Measurements from ENCODE around the gene PLAAT3. TPM values are rescaled to one million over a fixed set of nuclear protein-coding genes. Genes with fewer than 3 reads are reported as not detected.
"Not testable (repeated sequence)": the region's sequence is repeated elsewhere in the genome, so short reads cannot be mapped to it uniquely, and the experiment has no call there.

Gene PLAAT3
- total RNA-seq, 1 donor from 2014 or later = 65.4 TPM

DNA sequence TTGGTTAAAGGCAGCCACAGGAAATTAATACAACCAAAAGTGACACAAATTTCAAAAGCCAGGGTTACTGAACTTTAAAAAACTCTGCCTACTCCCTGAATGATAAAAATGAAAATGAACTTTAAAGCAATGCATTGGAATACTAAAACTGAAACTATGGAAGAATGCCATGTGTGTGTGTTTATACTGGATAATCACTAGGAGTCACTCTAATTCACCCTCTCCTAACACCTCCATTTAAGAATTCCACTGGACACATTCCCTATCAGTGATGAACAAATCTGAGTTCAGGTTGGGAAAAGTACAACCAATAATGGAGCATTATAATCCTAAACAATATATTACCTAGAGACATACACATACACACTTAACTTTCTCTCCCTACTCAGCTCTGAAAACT lies 27.5 kb upstream of the PLAAT3 start:
- H3K27me3 Mint-ChIP-seq = no peaks in the 10 kb centered on the region
- H3K27ac Mint-ChIP-seq = no peak overlapping the region
- TF ChIP-seq, protein P1, sequence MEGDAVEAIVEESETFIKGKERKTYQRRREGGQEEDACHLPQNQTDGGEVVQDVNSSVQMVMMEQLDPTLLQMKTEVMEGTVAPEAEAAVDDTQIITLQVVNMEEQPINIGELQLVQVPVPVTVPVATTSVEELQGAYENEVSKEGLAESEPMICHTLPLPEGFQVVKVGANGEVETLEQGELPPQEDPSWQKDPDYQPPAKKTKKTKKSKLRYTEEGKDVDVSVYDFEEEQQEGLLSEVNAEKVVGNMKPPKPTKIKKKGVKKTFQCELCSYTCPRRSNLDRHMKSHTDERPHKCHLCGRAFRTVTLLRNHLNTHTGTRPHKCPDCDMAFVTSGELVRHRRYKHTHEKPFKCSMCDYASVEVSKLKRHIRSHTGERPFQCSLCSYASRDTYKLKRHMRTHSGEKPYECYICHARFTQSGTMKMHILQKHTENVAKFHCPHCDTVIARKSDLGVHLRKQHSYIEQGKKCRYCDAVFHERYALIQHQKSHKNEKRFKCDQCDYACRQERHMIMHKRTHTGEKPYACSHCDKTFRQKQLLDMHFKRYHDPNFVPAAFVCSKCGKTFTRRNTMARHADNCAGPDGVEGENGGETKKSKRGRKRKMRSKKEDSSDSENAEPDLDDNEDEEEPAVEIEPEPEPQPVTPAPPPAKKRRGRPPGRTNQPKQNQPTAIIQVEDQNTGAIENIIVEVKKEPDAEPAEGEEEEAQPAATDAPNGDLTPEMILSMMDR (conservative IDR thresholded peaks at IDR 0.05) = no peak
- DNase-seq (ENCODE audit: extremely low spot score, unreplicated experiment) = no peak
- H3K36me3 Mint-ChIP-seq = peaks cover 27% of the 10 kb centered on the region
- H3K4me1 Mint-ChIP-seq (ENCODE audit: unreplicated experiment) = peaks cover 4% of the 10 kb centered on the region
- no peaks in the 10 kb centered on the region for H3K9me3 Mint-ChIP-seq
- no peak overlapping the region for H3K4me3 Mint-ChIP-seq

DNA sequence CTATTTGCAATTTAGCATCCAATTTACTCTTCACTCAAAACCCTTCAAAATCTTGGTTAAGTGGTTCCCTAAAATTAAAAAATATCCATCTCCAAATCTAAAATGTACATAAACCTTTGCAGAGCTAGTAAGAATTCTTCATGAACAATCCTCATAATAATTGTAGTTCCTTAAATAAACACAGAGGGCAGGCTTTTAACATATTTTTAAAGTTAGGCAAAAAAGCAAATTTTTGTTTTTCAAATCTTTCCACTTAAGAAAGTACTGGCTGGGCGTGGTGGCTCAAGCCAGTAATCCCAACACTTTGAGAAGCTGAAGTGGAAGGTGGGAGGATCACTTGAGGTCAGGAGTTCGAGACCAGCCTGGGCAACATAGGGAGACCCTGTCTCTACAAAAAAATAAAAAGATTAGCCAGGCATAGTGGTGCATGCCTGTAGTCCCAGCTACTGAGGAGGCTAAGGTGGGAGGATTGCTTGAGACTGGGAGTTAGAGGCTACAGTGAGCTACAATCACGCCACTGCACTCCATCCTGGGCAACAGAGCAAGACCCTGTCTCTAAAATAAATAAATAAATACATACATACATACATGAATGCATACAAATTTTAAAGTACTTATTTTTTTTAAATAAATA lies 25.1 kb upstream of the PLAAT3 start:
- no peaks in the 10 kb centered on the region for H3K27me3 Mint-ChIP-seq
- no peak overlapping the region for H3K4me3 Mint-ChIP-seq
- peaks cover 9% of the 10 kb centered on the region for H3K4me1 Mint-ChIP-seq (ENCODE audit: unreplicated experiment)
- peaks cover 30% of the 10 kb centered on the region for H3K36me3 Mint-ChIP-seq
- TF ChIP-seq, protein P1 (conservative IDR thresholded peaks at IDR 0.05) = peak; percentile 73
- H3K27ac Mint-ChIP-seq = no peak overlapping the region
- no peaks in the 10 kb centered on the region for H3K9me3 Mint-ChIP-seq
- no peak for DNase-seq (ENCODE audit: extremely low spot score, unreplicated experiment)

GRCh38 chr11:63638436-63638835 lies 24.2 kb upstream of the PLAAT3 start:
- not testable (repeated sequence) for H3K27ac Mint-ChIP-seq; H3K4me1 Mint-ChIP-seq (ENCODE audit: unreplicated experiment); H3K9me3 Mint-ChIP-seq; H3K4me3 Mint-ChIP-seq; DNase-seq (ENCODE audit: extremely low spot score, unreplicated experiment); H3K27me3 Mint-ChIP-seq
- peaks cover 25% of the 10 kb centered on the region for H3K36me3 Mint-ChIP-seq

DNA sequence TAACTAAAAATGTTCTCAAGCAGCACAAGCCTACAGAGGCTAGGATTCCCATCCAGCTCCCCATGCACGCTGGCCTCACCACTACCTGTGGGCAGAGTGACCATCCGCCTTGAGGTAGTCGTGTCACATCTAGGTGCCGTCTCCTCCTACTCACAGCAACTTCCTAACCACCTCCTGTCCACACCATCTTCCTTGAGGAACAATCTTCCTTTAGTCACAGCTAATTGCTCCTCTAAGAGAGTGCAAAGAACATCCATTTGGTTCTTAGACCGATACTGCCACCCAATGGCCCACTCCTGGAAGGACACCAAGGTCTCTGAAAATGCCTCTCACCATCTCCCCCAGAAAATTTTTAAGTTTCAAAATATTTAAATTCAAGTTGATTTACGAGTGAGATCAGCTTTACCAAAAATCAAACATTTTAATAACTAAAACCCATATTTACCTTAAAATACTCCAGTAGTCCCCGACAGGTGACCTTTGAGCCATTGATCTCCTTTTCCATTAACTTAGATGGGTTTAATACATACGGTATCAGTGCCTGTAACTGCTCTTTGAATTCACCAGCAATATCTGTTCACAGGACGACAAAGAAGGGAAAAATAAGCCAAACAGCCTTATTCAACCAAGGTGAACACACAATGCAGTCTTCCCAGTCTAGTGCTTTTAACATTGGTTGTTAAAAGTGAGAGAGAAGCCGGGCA lies 21.7 kb upstream of the PLAAT3 start:
- Mint-ChIP-seq H3K9me3 (no peaks in the 10 kb centered on the region), H3K4me1 (ENCODE audit: unreplicated experiment) (peaks cover 9% of the 10 kb centered on the region), H3K4me3 (peak overlapping the region; percentile 6), H3K27me3 (no peaks in the 10 kb centered on the region), H3K27ac (peak overlapping the region; percentile 40), H3K36me3 (peaks cover 25% of the 10 kb centered on the region)
- DNase-seq (ENCODE audit: extremely low spot score, unreplicated experiment) = no peak
- TF ChIP-seq, protein P1 (conservative IDR thresholded peaks at IDR 0.05) = peak; percentile 95

GRCh38 chr11:63629426-63629825 lies 15.2 kb upstream of the PLAAT3 start:
- no peaks in the 10 kb centered on the region for H3K27me3 Mint-ChIP-seq
- H3K9me3 Mint-ChIP-seq = no peaks in the 10 kb centered on the region
- no peak overlapping the region for H3K27ac Mint-ChIP-seq
- TF ChIP-seq, protein P1 (conservative IDR thresholded peaks at IDR 0.05) = no peak
- DNase-seq (ENCODE audit: extremely low spot score, unreplicated experiment) = no peak
- H3K36me3 Mint-ChIP-seq = peaks cover 28% of the 10 kb centered on the region
- no peak overlapping the region for H3K4me3 Mint-ChIP-seq
- H3K4me1 Mint-ChIP-seq (ENCODE audit: unreplicated experiment) = no peaks in the 10 kb centered on the region

GRCh38 chr11:63623513-63624140 lies 9.4 kb upstream of the PLAAT3 start:
- Mint-ChIP-seq H3K36me3 (peaks cover 4% of the 10 kb centered on the region), H3K4me1 (ENCODE audit: unreplicated experiment) (peaks cover 22% of the 10 kb centered on the region), H3K4me3 (no peak overlapping the region), H3K27me3 (no peaks in the 10 kb centered on the region), H3K9me3 (no peaks in the 10 kb centered on the region), H3K27ac (peak overlapping the region; percentile 3)
- no peak for DNase-seq (ENCODE audit: extremely low spot score, unreplicated experiment)
- TF ChIP-seq, protein P1 (conservative IDR thresholded peaks at IDR 0.05) = no peak
